COLO668 (cell line): ENCODE data around the gene DHRS7C.
"Not testable (repeated sequence)": the region's sequence is repeated elsewhere in the genome, so short reads cannot be mapped to it uniquely, and the experiment has no call there.

ENCODE experiments used
- DNase-seq: peaks from one replicate; lab custom pipeline; 2025; ENCODE audit not compliant: unreplicated experiment; lab: John Stamatoyannopoulos, UW

The DHRS7C gene

DNA sequence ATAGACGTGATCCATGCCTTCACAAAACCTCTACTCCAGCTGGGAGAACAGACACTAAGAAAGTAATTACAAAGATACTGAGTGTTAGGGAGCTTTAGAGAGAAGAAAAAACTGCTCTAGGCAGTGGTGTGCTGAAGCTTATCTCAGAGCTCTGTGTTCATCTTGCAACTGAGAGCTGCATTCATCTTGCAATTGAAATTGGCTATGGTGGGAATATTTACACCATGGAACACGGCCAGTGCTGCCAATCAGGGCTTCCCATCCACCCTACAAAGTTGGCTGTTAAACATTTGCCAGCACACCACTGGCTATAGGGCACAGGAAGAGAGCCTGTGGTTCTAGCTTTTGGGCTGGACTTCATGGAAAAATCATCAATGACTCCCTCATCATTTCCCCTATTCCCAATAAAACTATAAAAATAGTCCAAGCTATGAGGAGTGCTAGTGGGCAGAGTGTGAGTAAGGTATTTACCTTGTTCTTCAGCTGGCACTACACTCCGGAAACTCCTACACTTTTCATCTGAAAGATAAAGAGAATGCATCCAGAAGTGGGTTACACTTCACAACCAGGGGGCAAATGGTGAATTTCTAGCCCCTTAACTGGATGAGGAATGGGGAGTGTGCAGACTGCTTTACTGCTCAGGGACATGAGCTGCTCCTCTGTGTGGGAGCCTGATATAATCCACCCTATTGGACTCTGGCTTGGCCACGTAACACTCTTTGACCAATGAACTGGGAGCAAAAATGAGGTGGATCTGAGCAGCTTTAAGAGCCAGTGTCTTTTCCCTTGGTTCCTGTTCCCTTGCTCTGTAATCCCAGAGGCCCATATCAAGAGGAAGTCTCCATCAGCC, 18.9 kb upstream of the DHRS7C start:
- DNase-seq: no peak

DNA sequence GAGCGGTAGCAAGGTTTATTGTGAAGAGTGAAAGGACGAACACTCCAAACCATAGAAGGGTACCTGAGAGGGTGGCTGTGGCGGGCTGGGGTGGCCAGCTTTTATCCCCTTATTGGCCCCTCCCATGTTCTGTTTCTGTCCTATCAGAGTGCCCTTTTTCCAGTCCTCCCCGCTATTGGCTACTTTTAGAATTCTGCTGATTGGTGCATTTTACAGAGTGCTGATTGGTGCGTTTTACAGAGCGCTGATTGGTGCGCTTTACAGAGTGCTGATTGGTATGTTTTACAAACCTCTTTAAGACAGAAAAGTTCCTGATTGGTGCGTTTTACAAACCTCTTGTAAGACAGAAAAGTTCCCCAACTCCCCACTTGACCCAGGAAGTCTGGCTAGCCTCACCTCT, 18.0 kb upstream of the DHRS7C start:
- DNase-seq: no peak

DNA sequence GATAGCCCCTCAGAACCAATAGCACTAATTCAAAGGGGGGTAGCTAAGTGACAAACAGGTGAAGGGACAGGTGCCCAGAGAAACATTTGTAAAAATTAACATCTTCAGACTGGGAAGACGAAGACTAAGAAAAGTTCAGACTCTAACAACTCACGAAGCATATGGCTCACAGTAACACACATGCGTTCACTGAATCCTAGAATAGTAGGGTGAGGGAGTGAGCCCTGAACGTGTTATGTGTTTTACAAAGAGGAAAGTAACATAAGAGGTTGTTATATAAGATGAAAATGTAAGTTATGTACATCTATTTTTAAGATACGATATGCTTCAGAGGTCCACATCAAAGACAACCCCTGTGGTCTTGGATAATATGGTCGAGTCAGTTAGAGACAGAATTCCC, 15.3 kb upstream of the DHRS7C start:
- DNase-seq: no peak

DNA sequence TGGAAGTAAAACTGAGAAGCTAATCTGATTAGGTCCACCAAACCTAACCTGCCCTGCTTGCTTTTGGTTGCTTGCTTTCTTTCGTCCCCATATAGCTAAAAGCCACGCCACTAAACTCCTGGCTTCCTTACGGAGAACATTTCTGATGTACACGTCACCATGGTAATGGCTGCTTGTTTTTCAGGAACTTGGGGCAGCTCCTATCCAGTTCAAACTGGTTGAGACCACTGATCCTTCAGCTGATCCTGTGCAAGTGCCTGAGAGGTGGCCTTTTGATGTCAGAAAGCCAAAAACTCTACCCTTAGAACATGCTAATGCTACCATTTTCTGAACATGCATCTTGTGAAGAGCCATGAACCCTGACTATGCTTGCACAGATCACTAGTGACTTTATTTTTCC, 14.4 kb upstream of the DHRS7C start:
- DNase-seq: no peak

DNA sequence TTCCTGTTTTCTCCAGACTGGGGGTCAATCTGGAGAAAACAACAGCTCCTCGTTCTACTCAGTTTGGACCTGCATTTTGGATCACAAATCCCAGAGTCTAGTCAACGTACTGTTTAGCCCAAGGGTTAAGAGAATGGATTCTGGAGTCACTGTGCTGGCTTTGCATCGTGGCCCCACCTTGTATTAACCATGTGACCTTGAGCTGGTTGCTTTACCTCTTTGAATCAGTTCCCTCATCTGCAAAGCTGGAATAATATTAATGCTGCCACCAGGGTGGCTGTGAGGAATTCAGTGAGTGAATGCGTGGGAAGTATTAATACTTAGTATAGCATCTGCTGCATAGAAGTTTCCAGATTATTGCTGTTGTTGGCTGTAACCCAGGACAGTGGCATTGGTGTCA, 11.3 kb upstream of the DHRS7C start:
- no peak for DNase-seq

DNA sequence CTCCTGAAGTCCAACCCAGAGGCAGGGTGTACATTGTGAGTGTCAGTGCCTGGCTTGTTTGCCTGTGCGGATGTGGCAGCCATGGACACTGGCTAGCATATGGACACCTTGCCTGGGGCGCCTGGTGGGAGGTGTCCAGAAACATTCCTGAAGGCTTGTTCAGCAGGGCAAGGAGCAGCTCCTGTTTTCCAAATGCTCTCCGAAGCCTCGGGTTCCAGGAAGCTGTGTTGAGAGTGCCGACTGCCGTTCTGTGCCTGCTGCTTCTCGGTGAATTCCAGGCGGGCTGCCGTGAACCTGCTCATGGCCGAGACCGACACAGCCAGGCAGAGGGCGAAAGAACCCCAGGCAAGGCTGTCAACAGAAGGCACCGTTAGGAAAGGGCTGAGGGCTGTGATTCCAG, 10.9 kb upstream of the DHRS7C start:
- DNase-seq: no peak

DNA sequence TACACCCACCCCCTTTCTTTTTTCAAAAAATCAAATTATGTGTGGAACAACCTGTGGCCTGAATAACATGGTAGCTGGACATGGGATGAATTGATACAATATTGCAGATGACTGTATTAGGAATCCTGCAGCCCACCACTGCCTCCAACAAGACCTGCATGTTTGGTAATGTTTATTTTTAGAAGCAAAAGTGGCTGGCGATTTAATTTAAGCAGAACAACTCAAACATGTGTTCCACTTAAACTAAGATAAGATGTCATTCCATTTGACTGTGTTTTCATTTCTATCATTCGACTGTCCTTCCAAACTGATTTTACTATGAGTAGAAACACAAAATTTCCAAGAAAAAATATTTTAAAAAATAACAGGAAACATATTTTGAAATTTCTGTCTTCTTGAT, 10.1 kb upstream of the DHRS7C start:
- DNase-seq: no peak

DNA sequence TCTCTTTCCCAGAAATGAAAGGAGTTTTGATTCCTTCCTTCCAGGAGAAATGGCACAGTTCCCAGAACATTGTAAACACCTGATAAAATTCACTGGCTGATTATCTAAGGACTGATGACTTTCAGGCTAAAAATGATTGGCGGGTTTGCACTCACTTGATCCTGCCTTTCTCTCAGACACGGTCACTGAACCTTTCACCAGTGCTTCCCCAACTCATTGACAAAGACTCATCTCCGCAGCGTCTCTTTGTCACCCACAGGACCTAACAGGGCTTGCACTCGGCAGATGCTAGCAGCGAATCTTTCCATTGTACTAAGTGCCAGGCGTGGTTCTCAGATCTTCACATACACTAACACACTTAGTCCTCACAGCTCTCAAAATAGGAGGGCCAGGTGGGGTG, 7.3 kb upstream of the DHRS7C start:
- DNase-seq: no peak

DNA sequence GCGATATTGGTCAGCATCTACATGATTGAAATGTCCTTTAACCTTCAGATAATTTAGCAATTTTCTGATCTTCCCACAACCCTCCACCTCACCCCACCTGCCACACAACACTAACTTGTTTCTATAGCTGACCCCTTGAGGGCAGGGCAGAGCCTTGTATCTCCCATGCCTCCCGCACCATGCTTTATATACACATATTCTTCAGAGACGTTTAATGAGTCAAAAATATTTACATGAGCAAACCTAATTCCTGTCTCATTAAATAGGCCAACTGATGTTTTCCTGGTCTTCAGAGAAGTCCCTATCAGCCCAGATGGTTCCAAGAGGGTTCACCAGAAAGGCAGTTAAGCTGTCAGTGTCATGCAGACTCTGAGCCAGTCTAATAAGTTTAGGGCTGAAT, 6.6 kb upstream of the DHRS7C start:
- no peak for DNase-seq

DNA sequence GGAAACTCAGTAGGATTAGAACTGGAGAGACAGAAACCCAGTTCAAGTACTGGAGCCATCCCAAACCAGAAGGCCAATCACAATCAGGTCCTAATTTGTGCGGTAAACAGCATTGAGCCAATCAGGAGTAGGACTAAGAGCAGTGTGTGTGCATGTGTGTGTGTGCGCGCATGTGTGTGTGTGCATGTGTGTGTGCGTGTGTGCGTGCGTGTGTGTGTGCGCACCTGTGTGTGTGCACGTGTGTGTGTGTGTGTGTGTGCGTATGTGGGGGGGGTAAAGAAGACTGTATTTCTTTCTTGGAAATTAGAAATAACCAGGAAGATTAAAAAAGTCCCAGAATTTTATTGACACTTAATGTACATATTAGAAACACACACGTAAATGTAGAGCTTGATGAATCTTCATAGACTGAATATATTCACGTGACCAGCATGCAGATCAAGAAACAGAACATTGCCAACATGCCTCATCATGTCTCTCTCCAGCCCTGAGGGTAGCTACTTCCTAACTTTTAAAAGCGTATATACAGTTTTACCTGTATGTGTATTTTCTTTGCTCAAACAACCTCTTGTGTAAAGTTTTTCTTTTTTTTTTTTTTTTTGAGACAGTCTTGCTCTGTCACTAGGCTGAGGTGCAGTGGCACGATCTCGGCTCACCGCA, 919 bp upstream of the DHRS7C start:
- DNase-seq: no peak

DNA sequence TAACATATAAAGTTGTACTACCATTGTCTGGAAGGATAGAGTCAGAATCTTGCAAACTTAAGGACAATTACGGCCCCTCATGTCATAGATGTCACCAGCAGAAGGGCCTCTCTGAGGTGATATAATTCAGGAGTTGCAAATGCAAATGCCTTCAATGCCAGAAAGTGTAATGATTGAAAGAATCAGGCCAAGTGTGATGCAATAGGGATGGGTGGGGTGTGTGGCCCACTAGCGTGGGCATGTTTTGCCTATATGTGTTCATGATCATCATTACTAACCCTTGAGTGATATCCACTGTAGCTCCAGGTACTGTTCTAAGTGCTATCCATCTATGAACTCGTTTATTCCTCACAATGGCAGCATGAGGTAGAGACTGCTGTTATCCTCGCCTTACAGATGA, 1.1 kb downstream of the DHRS7C start:
- no peak for DNase-seq

DNA sequence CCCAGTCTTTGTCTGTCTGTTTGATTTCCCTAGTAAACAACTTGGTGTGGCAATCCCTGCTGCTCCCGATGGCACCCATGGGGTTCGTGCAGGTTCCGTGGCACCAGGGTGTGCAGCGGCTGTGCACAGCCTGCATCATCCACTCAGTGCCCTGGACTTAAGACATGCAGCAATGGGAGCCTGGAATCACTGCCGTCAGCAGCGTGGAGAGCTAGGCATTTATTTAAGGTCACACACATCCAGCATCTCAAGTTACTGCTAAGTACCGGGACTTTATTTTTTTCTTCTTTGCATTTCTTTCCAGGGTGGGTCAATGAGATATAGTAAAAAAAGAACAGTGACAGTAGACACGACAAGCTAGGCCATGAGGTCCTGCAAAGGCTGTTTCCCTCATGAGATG, 2.8 kb downstream of the DHRS7C start:
- DNase-seq: no peak

DNA sequence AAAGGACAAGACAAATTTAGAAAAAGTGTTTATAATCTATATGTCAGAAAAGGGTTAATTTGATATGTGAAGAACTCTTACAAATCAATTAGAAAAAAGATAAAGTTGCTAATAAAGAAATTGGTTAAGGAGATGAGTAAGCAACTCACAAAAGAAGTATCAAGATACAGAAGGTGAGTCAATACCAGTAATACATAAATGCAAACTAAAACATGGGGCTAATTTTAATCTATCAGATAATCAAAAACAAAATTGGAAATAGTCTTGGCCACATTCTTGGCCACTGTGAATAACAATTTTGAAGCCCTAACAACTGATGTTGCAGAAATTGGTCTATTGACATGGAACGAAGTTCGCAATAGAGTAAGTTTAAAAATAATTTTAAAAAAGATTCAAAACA, 6.8 kb downstream of the DHRS7C start:
- no peak for DNase-seq

DNA sequence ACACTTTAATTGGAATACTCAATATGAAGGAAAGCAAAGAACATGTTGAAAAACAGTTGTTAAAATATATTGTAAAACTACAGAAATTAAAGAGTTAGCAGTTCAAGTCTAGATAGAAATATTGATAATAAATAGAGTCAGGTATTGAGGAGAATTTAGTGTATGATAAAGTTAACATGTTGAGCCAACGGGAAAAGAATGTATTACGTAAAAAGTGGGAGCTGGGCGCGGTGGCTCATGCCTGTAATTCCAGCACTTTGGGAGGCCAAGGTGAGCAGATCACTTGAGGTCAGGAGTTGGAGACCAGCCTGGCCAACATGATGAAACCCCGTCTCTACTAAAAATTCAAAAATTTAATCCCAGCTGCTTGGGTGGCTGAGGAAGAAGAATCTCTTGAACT, 7.9 kb downstream of the DHRS7C start:
- DNase-seq: not testable (repeated sequence)

DNA sequence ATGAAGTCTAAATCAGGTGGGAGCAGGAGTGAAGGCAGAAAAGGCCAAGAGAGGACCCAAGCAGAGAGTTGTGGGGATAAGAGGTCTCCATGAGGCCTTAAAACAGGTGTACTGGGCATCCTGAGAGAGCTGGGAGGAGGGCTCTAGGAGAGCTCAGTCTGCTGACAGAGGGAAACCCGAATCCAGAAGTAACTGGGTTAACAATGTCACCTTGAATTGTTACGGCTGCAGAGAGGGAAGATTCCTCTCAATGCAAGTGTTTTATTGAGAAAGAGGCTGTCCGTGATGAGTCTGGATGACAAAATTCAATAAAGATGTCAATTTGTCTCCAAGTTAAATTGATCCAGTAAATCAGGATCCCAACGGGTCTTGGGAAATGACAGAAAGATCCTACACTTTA, 8.3 kb downstream of the DHRS7C start:
- no peak for DNase-seq

DNA sequence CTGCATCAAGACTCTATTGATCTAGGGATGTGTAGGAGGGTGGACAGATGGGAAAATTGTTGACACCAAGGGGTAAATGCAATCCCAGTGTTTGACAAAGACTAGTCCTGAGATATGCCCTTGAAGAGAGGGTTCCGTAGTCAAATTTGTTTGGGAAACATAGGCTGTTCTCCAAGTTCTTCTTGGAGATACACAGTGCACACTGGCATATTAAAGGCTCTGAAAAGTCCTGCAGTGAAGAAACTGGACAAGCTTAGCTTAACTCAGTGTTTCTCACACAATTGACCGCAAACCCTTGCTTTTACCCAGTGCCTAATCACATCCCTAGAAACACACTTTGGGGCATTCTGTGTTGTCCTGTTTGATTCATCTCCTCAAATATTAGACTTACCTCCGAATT, 10.8 kb downstream of the DHRS7C start:
- no peak for DNase-seq

DNA sequence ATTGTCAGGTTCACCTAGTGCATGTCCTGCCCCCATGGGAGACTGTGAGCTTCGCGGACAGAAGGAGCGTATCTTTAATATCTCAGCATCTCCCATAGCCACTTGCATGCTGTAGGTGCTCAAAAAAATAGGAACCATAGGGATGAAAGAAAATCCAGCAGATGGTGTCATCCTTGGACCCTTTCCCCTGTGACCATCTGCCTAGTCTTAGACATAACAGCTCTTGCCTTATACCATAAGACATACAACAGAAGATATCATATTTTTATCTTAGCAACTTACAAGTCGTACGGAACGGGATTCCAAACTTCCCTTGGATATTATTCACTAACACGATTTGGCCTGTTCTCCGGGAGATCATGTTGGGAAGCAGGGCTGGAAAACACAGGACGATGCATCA, 14.5 kb downstream of the DHRS7C start:
- DNase-seq: no peak

DNA sequence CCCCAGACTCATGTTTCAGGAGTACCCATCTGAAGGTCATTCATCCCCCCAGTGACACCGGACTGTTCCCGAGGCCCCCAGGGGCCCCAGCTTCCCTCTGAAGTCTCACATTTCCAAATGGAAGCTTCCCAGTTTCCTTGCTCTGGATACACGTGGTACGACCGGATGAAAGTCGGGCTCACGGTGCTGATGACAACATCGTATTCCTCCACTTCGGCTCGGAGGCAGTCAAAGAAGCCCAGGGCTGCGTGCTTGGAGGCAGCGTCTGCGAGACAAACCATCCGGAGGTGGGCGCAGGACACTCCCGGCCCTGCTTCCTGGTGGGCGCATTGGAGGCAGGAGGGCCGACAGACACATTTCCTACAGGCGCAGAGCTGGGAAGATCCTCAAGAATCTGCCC, 18.7 kb downstream of the DHRS7C start:
- no peak for DNase-seq

DNA sequence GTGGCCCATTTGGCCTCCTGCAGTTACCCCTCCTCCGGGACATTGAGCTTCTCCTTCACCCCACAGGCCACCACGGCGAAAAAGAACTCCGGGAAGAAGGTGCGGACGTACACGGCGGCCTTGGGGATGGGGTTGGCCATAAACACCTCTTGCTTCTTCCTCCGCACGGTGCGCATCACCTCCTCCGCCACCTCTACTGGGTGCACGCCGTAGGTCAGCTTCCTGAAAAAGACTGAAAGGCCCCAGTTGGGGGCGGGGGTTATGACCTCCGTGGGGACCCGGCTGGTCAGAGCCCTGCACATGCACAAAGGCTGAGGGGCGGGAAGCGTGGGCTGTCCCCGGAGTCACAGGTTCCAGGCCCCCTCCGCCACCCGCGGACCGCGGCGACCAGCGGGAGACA, 19.9 kb downstream of the DHRS7C start:
- DNase-seq: no peak

DNA sequence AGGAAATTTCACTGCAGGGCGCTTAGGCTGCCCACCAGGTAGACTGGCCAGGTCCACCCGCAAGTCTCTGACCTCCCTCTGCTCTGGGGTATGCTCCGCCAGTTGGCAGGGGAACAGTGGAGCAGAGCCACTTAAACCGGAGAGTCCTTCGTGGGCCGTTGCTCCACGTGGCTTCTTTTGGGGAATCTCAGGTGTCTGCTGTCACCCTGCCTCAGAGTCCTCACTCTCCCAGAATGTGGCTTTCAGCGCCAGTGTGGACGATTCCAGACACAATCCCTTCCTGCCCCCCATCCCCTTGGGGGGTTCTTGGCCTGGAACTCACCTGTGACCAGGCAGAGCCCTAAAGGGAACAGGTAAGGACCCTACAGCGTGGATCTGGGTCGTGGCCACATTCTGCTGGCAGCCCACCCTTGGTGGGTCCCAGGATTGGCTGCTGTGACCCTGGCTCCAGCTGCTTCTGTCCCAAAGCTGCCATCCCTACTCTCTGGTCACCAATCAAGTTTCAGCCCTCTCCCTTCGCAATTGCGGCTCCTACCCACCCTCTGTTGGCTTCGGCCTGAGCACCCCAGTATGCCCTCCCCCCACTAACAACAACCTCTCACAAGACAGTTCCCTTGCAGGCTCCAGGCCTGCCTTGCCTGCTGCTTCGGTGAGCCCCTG, 22.2 kb downstream of the DHRS7C start:
- no peak for DNase-seq

DNA sequence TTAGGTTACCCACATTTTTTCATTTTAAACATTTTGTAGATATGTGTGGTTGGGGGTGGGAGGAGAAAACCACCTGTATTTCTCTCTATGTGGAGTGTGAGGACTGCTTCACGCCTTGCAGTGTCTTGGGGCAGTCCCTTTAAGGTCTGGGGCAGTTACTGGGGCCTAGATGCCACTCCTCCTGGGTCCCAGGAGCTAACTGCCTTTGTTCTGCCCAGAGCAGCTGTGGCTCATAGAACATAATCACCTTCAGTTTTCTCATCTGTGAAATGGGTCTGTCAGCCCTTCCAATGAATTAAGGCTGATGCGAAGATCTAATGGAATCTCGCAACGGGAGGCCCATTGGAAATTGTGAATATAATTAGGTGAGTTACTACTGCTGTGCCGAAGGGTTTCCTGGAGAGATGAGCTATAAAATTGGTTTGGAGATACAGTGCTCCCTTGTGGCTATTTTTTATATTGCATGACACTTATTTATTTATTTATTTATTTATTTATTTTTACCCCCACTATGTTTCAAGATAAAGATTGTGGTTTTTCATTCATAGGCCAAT, 22.9 kb downstream of the DHRS7C start:
- DNase-seq: no peak

DNA sequence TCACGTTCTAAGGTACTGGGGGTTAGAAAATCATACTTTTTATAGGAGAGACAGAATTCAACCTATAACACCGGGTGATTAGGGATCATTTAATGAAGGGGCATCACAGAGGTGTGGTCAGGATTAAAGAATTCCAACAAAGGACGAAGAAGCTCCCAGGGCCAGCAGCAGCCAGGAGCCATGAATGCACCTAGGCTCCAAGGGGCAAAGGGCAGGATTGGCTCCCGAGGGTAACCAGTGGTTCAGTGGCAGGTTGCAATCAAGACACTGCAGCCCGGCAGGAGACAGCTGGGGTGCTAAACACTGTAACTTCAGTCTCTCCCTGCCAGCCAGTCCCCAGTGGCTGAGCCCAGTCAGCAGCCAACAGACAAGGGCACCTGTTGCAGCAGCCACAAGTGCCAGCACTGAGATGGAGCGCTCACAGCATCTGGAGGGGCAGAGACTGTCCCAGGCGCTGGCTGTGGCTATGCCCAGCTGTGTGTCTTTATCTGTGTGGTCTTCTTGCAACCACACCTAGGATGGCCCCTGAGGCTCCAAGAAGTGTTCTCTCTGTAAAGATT, 23.9 kb downstream of the DHRS7C start:
- no peak for DNase-seq
